HuH-7 (cell line): ENCODE data around the gene IRF3.

Experiments
- DNase-seq: peaks from one replicate; pipeline ENCODE4 v3.0.0; 2011; ENCODE audit warnings: low spot score

The IRF3 gene

DNA sequence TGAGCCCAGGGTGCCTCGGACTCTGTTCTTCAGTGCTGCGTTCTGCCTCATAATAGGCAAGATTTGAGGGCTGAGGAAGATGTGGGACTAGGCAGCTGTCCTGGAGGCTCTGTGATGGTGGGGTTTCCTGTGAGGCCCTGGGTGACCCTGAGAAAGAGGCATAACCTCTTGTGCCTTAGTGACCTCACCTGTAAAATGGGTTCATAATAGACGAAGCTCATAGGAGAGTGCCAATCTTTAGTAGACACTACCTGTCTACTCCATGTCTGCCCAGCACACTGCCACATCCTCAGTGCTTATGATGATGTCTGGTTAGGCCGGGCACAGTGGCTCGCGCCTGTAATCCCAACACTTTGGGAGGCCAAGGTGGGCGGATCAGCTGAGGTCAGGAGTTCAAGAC is 49.1 kb downstream of the IRF3 start:
- no peak for DNase-seq

- no peak for DNase-seq
Observed at GRCh38 chr19:49615861-49616260, 49.8 kb downstream of the IRF3 start.

DNA sequence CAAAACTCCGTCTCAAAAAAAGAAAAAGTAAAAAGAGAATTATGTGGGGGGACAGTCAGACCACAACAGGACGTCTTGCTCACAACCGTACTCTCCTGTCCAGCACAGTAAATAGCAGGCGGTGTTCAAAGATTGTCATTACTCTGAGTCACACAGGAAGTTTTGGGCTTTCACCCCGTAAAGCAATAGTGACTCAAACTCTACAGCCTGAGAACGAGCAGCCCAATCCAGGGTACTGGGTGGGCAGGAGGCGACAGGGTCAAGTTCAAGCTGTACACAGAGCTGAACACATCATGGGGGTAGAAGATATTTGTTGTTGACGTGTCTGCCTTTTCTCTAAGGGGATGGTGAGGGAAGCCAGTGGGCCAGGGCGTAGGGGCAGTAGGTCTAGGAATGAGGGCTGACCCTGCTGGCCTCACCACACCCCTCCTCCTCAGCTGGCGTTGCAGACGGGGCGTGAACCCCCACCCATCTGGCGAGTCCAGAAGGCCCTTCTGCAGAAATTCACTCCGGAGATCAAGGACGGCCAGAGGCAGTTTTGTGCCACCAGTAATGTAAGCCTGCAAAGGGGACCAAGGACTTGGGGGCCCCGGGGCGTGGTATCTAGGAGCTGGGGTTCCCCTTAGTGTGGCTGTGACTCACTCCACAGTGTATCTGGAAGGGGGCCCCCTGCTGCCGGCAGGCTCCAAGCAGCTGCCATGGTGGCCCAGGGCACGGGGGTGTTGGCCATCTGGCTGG is 51.4 kb downstream of the IRF3 start:
- no peak for DNase-seq

- no peak for DNase-seq
Observed at GRCh38 chr19:49613374-49613773, 52.3 kb downstream of the IRF3 start.
